Chondrocyte (in vitro differentiated cells): ENCODE results near the gene BIRC3. TPM values are rescaled to one million over a fixed set of nuclear protein-coding genes. Genes with fewer than 3 reads are reported as not detected.

Experiments
- DNase-seq: peaks from one replicate; pipeline ENCODE4 v3.0.0; 2021; ENCODE audit warnings: mixed read lengths, low spot score
- H3K27ac Mint-ChIP-seq: one replicate; pipeline ENCODE4 v1.8.0; 2021; ENCODE audit warnings: mild to moderate bottlenecking, moderate library complexity, mixed read lengths; ENCODE audit not compliant: unreplicated experiment
- H3K27me3 Mint-ChIP-seq: 2 replicates; pipeline ENCODE4 v1.8.0; 2021; ENCODE audit warnings: low read depth, mixed read lengths
- H3K36me3 Mint-ChIP-seq: 2 replicates; pipeline ENCODE4 v1.8.0; 2021; ENCODE audit warnings: low read depth, mixed read lengths
- H3K4me1 Mint-ChIP-seq: 2 replicates; pipeline ENCODE4 v1.8.0; 2021; ENCODE audit warnings: low read depth, mild to moderate bottlenecking, mixed read lengths
- H3K4me3 Mint-ChIP-seq: one replicate; pipeline ENCODE4 v1.8.0; 2021; ENCODE audit warnings: mild to moderate bottlenecking, moderate library complexity, mixed read lengths; ENCODE audit not compliant: unreplicated experiment
- H3K9me3 Mint-ChIP-seq: 2 replicates; pipeline ENCODE4 v1.8.0; 2021; ENCODE audit warnings: low read depth, mixed read lengths
- total RNA-seq: library from RNA; stranded (reverse); gene quantifications from 3 replicates; pipeline ENCODE4 v1.2.1, GENCODE V29; 2021
- TF ChIP-seq, protein P1 (sequence below): fragments of 200-600 bp; sonication (generic); IDR thresholded peaks from 2 replicates; pipeline ENCODE4 v1.5.0; 2021; ENCODE audit warnings: antibody characterized with exemption, mild to moderate bottlenecking, moderate library complexity

Gene BIRC3
- total RNA-seq, 1 donor from 2014 or later = 0.40 TPM

DNA sequence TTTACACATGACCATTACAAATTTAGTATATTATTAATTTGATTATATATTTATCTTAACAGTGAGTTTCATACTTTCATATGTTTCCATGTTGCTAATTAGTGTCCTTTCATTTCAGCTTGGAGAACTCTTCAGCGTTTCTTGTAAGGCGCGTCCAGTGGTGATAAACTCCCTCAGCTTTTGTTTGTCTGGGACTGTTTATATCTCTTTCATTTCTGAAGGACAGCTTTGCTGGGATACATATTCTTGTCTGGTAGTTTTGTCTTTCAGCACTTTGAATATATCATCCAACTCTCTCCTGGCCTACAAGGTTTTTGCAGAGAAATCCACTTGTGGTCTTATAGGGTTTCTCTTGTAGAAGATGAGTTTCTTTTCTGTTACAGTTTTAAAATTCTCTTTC is 42.1 kb downstream of the BIRC3 start:
- TF ChIP-seq, protein P1, sequence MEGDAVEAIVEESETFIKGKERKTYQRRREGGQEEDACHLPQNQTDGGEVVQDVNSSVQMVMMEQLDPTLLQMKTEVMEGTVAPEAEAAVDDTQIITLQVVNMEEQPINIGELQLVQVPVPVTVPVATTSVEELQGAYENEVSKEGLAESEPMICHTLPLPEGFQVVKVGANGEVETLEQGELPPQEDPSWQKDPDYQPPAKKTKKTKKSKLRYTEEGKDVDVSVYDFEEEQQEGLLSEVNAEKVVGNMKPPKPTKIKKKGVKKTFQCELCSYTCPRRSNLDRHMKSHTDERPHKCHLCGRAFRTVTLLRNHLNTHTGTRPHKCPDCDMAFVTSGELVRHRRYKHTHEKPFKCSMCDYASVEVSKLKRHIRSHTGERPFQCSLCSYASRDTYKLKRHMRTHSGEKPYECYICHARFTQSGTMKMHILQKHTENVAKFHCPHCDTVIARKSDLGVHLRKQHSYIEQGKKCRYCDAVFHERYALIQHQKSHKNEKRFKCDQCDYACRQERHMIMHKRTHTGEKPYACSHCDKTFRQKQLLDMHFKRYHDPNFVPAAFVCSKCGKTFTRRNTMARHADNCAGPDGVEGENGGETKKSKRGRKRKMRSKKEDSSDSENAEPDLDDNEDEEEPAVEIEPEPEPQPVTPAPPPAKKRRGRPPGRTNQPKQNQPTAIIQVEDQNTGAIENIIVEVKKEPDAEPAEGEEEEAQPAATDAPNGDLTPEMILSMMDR = no peak
- peaks cover 22% of the 10 kb centered on the region for H3K4me1 Mint-ChIP-seq
- DNase-seq = no peak
- peaks cover 40% of the 10 kb centered on the region for H3K36me3 Mint-ChIP-seq
- peaks cover 3% of the 10 kb centered on the region for H3K9me3 Mint-ChIP-seq
- no peak overlapping the region for H3K27ac Mint-ChIP-seq
- no peak overlapping the region for H3K4me3 Mint-ChIP-seq
- H3K27me3 Mint-ChIP-seq = no peaks in the 10 kb centered on the region

DNA sequence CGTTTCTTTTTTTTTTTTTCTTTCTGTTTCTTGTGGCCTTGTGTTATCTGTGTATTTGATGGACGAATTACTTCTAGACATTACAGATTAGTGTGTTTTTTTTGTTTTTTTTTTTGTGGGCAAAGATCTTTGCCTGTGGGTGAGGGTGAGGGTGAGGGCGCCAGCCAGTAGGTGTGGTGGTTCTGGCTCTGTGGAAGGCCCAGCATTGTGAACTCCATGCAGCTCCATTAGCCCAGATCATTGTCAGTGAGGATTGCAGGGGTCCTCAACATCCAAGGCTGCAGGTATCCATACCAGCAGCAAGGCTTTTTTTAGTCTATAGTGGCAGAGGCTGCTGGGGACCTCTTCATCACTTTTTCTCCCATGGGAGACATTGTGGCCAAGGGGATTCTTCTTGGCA is 43.4 kb downstream of the BIRC3 start:
- no peak for DNase-seq
- peaks cover 42% of the 10 kb centered on the region for H3K36me3 Mint-ChIP-seq
- H3K4me1 Mint-ChIP-seq = peaks cover 21% of the 10 kb centered on the region
- TF ChIP-seq, protein P1 = no peak
- H3K4me3 Mint-ChIP-seq = no peak overlapping the region
- H3K27ac Mint-ChIP-seq = no peak overlapping the region
- H3K9me3 Mint-ChIP-seq = no peaks in the 10 kb centered on the region
- H3K27me3 Mint-ChIP-seq = no peaks in the 10 kb centered on the region

DNA sequence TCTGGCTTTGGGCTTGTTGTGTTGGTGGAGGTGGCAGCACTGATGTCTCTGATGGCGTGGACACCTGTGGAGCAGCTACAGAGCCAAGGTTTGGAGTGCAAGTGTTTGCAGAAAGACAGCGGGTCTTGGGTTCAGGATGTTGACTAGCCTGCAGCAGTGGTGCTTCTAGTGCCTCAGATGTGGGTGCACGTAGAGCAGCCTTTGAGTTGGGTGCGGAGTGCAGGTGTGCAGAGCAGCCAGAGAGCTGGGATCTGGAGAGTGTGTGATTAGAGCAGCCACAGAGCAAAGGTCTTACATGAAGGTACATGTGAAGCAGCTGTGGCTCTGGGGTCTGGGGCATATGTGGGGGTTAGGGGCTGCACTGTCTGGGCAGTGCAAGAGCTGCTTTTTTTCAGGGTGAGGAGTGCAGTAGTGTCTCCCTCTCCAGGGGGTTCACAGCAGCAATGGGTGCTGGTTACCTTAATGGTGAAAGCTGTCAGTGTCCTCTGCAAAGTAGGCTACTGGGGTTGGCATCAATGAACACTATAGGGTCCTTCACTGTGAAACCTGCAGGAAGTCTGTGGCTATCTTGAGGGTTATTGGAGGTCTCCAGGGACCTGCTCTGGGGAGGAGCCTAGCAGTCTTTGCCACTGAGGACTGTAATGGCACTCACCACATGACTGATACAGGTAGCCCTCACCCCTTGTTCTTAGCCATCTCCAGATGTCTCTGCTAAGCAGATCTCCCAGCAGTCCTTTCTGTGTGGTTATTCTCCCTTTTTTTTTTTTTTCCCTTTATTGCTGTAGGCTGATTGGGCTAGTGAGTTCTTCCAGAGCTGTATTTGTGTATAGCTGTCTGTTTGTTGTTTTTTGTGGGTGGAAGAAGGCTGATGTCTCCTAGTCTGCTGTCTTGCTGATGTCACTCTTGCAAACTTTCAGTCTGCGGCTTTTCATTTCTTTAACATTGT is 44.1 kb downstream of the BIRC3 start:
- H3K4me3 Mint-ChIP-seq = no peak overlapping the region
- TF ChIP-seq, protein P1 = no peak
- no peaks in the 10 kb centered on the region for H3K9me3 Mint-ChIP-seq
- DNase-seq = no peak
- H3K27ac Mint-ChIP-seq = no peak overlapping the region
- no peaks in the 10 kb centered on the region for H3K27me3 Mint-ChIP-seq
- peaks cover 17% of the 10 kb centered on the region for H3K4me1 Mint-ChIP-seq
- H3K36me3 Mint-ChIP-seq = peaks cover 41% of the 10 kb centered on the region

DNA sequence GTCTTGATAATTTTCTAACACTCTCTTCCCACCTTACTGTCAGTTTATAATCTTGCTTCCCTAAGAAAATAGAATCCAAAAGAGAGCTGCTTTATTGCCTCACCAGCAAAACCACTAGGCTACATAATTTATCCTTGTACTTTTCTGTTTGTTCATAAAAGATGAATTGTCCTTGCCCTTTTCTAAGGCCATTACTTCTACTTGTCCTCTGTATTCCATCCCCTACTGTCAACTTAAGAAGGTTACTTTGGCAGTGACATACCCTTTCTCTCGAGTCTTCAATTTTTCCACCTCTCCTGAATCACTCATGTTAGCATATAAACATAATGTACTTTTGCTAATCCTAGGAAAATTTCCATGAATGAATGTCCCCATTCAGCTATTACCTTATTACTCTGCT is 47.7 kb downstream of the BIRC3 start:
- Mint-ChIP-seq H3K27ac (no peak overlapping the region), H3K27me3 (no peaks in the 10 kb centered on the region), H3K4me1 (peaks cover 12% of the 10 kb centered on the region), H3K36me3 (peaks cover 42% of the 10 kb centered on the region), H3K4me3 (no peak overlapping the region), H3K9me3 (no peaks in the 10 kb centered on the region)
- no peak for DNase-seq
- TF ChIP-seq, protein P1 = no peak

DNA sequence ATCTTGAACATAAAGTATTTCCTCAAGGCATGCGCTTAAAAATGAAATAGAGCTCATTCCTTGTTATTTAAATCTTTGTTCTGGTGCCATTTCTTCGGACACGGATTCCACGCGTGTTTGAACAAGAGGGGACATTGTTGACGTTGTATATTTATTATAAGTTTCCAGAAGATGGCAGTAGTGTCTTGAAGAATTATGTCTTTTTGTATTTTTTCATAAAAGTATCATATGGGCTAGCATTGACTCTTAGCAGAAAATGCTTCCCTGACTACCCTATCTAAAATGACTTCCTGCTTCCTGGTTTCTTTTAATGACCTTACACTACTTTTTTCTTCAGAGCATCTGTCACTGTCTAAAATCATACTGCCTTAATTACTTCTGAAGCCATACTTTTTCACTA is 50.1 kb downstream of the BIRC3 start:
- Mint-ChIP-seq H3K9me3 (no peaks in the 10 kb centered on the region), H3K27me3 (no peaks in the 10 kb centered on the region), H3K4me1 (peaks cover 2% of the 10 kb centered on the region), H3K4me3 (no peak overlapping the region), H3K27ac (peak overlapping the region; percentile 28), H3K36me3 (peaks cover 31% of the 10 kb centered on the region)
- TF ChIP-seq, protein P1 = peak; percentile 79
- no peak for DNase-seq
